Tibial nerve (tissue), 4 donors: ENCODE data around the gene VPS37D. TPM values are rescaled to one million over a fixed set of nuclear protein-coding genes. Genes with fewer than 3 reads are reported as not detected.

Experiments used
- DNase-seq, 2 donors: peaks; one replicate each; pipeline ENCODE4 v3.0.0-alpha.2; 2019; ENCODE audit warnings: low spot score in 2 of 2
- H3K27ac ChIP-seq, 4 donors: fragments of 200-600 bp; sonication (generic) in 3 of 4; one replicate each; pipeline ENCODE4 v1.5.1; 2017 to 2019; ENCODE audit warnings: mild to moderate bottlenecking in 1 of 4
- H3K27me3 ChIP-seq, 2 donors: fragments of 200-600 bp; sonication (generic) in 1 of 2; one replicate each; pipeline versions ENCODE4 v1.5.1 to v1.6.0; 2017 to 2019
- H3K36me3 ChIP-seq, 3 donors: fragments of 200-600 bp; sonication (generic); one replicate each; pipeline ENCODE4 v1.5.1; 2018 to 2019
- H3K4me1 ChIP-seq, 4 donors: fragments of 200-600 bp; sonication (generic) in 3 of 4; one replicate each; pipeline ENCODE4 v1.5.1; 2017 to 2019
- H3K4me3 ChIP-seq, 4 donors: fragments of 200-600 bp; sonication (generic) in 3 of 4; one replicate each; pipeline ENCODE4 v1.5.1; 2017 to 2019; ENCODE audit warnings: mild to moderate bottlenecking in 1 of 4, moderate library complexity in 1 of 4
- H3K9me3 ChIP-seq, 4 donors: fragments of 200-600 bp; sonication (generic) in 3 of 4; one replicate each; pipeline ENCODE4 v1.5.1; 2017 to 2019
- CTCF ChIP-seq, 5 experiments: fragments of 200-600 bp in 3 of 5; fragments of 450-650 bp in 2 of 5; sonication (generic) in 3 of 5; IDR thresholded peaks; one replicate each; pipeline ENCODE4 v1.5.1; 2016 to 2019; ENCODE audit warnings: antibody characterized with exemption in 5 of 5, mild to moderate bottlenecking in 3 of 5, moderate library complexity in 2 of 5
- EP300 ChIP-seq, 2 donors: sonication (generic); formaldehyde crosslinking; IDR thresholded peaks; one replicate each; pipeline ENCODE4 v1.6.1; 2017; ENCODE audit warnings: antibody characterized with exemption in 2 of 2, mild to moderate bottlenecking in 1 of 2
- POLR2A ChIP-seq, 2 donors: fragments of 450-650 bp; IDR thresholded peaks; one replicate each; pipeline ENCODE4 v1.6.1; 2017; ENCODE audit warnings: antibody characterized with exemption in 2 of 2, mild to moderate bottlenecking in 2 of 2, moderate library complexity in 2 of 2
- WGBS, 2 donors: methylation state at CpG; one replicate each; pipeline ENCODE4 v1.1.5; 2018; 5-methylcytosine and 5-hydroxymethylcytosine counted together
- total RNA-seq, 4 donors: library from RNA; depleted of rRNA; stranded (reverse); fragments of >200 nt; gene quantifications; one replicate each; pipeline ENCODE4 v1.1.0, GENCODE V29; 2016

The VPS37D gene
- total RNA-seq, 4 donors from 2014 or later, result 1.1 to 4.2 (median 3.4) TPM

GRCh38 chr7:73705551-73705920 lies 37.9 kb downstream of the VPS37D start:
- H3K27ac ChIP-seq, result no peak overlapping the region
- no peaks in the 10 kb centered on the region for H3K27me3 ChIP-seq
- no peak overlapping the region for H3K4me3 ChIP-seq
- WGBS, 2 donors, result 93% methylated on average over 10 of the region's 10 CpGs
- no peak for DNase-seq
- peaks cover 0 to 43% (median 0%) of the 10 kb centered on the region in 3 donors for H3K36me3 ChIP-seq
- peaks cover 0 to 14% (median 0%) of the 10 kb centered on the region in 4 donors for H3K4me1 ChIP-seq
- TF ChIP-seq CTCF (IDR thresholded peaks at IDR 0.05) (no peak), POLR2A (IDR thresholded peaks at IDR 0.05) (no peak), EP300 (IDR thresholded peaks at IDR 0.05) (no peak)
- no peaks in the 10 kb centered on the region for H3K9me3 ChIP-seq

- Histone ChIP-seq H3K4me1 (peaks cover 0 to 14% (median 0%) of the 10 kb centered on the region in 4 donors), H3K27me3 (no peaks in the 10 kb centered on the region), H3K27ac (no peak overlapping the region), H3K9me3 (no peaks in the 10 kb centered on the region), H3K36me3 (peaks cover 0 to 35% (median 0%) of the 10 kb centered on the region in 3 donors), H3K4me3 (no peak overlapping the region)
- no peak for TF ChIP-seq POLR2A (IDR thresholded peaks at IDR 0.05)
- no peak for TF ChIP-seq CTCF (IDR thresholded peaks at IDR 0.05)
- TF ChIP-seq EP300 (IDR thresholded peaks at IDR 0.05), result no peak
- WGBS, 2 donors, result 78 to 88% methylated on average over 25 of the region's 25 CpGs
- no peak for DNase-seq
Observed at GRCh38 chr7:73706126-73707044, 38.8 kb downstream of the VPS37D start.

GRCh38 chr7:73707045-73707631 lies 39.5 kb downstream of the VPS37D start:
- Histone ChIP-seq H3K27me3 (no peaks in the 10 kb centered on the region), H3K27ac (no peak overlapping the region), H3K4me3 (no peak overlapping the region), H3K4me1 (peaks cover 0 to 14% (median 0%) of the 10 kb centered on the region in 4 donors), H3K36me3 (peaks cover 0 to 30% (median 0%) of the 10 kb centered on the region in 3 donors), H3K9me3 (no peaks in the 10 kb centered on the region)
- no peak for DNase-seq
- WGBS, 2 donors, result 64 to 73% methylated on average over 14 to 15 of the region's 15 CpGs
- TF ChIP-seq POLR2A (IDR thresholded peaks at IDR 0.05), result no peak
- no peak for TF ChIP-seq CTCF (IDR thresholded peaks at IDR 0.05)
- no peak for TF ChIP-seq EP300 (IDR thresholded peaks at IDR 0.05)

GRCh38 chr7:73708961-73709549 lies 41.4 kb downstream of the VPS37D start:
- no peaks in the 10 kb centered on the region for H3K27me3 ChIP-seq
- WGBS, 2 donors, result 93 to 95% methylated on average over 12 to 15 of the region's 16 CpGs
- DNase-seq, result no peak
- H3K27ac ChIP-seq, result no peak overlapping the region
- no peak overlapping the region for H3K4me3 ChIP-seq
- H3K9me3 ChIP-seq, result no peaks in the 10 kb centered on the region
- peaks cover 0 to 22% (median 0%) of the 10 kb centered on the region in 3 donors for H3K36me3 ChIP-seq
- H3K4me1 ChIP-seq, result peaks cover 0 to 7% (median 0%) of the 10 kb centered on the region in 4 donors
- TF ChIP-seq EP300 (IDR thresholded peaks at IDR 0.05) (no peak), CTCF (IDR thresholded peaks at IDR 0.05) (no peak), POLR2A (IDR thresholded peaks at IDR 0.05) (no peak)
